COLO829 (cell line): Measurements from ENCODE around the gene DPYSL5.

Source experiments
- DNase-seq: peaks from one replicate; pipeline ENCODE4 v3.0.0; 2012; ENCODE audit warnings: low spot score

Gene DPYSL5

DNA sequence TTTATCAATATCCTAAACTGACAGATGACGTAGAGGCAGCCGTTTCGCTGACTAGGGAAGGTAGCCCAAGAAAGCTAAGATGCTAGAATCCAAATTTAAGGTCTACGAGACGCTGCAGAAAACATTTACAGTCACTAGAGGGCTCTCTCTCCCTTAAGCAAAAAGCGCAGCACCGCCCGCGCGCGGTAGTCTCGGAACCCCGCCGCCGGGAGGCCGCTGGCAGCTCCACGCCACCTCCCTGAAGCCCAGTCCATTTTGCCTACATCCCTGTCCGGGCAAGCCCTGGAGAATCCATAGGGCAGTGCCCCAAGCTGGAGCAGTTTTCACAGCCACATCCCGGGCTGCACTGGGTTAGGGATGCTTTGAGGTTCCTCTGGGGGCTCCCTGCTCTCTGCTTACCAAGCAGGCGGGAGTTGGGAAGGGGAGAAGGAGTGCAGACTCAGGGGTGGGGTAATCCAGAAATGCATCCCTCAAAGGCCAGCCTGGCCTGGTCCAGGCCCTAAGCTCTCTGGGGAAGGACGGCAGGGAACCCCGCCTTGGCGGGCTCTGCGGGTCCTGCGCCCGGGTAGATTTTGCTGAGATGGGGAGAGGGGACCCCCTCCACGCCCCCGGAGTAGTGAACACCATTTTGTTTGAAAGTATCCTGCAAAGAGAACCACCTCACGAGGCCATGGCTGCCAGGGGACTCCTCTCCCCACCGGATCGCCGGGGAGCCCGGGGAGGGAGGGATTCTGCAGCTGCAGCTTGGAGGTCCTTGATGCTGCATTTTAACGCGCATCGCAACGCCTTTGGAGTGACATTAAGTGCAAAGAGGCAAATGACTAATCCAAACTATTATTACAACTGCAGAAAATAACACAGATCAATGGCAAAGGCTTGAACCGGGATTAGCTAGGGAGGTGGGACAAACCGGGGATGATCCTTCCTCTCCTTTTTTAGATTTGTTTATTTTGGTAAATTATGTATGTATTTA is 1.3 kb upstream of the DPYSL5 start:
- DNase-seq, result peak; percentile 74

DNA sequence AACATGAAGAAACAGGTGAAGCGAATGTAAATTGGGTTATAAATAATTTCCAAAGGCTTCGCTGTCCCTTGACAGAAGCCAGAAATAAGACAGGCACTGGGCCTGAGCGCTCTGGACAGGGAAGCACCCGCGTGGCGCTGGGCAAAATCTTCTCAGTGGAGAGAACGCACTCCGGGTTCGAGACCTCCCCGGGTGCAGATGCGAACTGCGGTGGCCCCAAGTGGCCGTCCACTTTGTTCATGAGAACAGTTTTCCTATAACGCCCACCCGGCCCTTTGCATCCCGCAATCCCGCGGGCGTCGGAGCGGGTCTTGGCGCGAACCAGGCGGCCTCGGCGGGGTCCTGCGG is 651 bp upstream of the DPYSL5 start:
- DNase-seq, result no peak

DNA sequence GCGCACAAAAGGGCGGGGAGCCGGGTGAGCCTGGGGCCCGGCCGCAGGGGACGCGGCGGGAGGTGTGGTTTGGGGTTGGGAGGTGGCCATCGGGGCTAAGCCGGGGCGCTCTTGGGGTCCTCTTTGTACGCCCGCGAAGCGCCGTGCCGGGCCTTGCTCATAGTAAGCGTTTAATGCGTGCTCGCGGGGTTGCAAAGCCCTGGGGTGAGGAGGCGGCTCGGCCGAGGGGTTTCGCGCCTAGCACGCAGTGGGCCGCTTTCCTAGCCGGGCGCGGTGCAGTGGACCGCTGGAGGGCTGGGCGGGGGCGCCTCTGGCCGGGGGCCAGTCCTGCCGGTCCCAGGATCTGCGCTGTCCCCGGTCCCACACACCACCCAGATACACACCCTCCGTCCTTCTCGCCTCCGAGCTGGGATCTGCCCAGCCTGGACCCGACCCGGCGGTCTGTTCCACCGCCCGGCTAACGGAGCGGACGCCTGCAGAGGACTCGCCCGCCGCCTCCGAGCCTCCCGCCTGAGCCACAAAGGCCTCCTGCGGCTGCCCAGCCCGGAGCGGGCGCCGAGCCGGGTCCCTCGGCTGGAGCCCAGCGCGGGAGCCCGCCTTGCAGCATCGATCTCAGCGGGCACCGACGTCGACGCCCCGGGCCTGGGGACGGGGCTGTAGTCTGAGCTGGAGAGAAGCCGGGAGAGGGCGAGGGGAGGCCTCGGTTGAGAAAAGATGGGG is 564 bp downstream of the DPYSL5 start:
- DNase-seq, result no peak

DNA sequence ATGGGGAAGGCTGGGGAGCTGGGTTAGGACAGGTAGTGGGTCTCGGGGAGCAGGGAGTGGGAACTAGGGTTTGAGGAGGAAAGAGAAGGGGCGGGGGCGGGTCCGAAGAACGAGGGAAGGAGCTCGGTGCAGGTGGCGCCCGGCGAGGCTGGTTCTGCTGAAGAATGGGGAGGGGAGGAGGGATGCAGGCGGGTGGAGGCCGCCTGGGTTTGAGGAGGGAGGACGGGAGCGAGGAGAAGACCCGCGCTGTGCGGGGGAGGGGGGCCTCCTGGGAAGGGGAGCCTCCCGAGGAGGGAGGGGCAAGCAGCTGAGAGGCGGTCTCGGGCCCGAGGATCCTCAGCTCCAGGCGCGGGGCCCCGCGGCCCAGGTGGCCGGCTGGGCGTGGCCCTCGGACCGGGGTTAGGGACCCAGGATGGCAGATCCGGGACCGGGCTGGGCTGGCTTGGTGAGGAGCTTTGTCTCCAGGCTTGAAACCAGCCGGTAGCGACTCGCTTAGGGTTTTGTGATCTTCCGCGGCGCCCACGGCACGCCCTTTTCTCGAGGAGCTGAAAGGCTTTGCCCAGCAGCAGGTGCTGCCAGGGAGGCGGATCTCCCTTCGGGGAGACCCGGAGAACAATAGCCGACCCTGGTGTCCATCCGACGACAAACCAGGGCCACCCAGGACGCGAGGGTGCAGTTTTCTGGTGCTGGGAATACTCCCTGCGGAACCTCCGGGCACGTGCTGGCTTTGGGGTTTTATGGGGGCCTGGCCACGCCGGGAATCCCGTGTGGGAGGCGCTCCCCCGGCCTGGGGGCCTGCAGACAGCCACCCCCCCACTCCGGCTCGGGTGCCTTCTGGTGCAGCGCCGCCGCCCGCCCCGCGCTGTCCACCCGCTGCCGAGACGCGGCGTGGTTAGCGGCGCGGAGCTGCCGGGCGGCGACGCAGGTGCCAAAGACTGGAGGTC is 1.4 kb downstream of the DPYSL5 start:
- DNase-seq, result no peak

DNA sequence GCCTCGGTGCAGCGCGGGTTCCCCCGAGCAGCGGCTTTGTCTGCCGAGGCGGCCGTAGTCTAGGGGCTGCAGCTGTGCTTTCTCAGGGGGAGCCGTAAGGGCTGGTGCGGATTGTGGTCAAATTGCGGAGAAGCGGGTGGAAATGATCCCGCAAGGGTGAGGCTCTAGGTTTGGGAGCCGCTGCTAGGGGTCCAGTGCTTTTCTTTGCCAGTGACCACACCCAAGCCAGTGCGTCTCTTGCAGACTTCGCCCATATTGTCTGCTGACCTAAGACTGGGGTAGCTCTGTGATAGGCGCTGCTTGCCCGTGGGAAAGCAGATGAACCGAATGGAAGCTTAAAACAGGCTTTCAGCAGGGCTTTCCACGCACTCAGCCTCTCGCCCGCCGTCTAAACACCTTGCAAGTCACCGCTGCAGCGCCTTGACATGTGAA is 2.1 kb downstream of the DPYSL5 start:
- no peak for DNase-seq

DNA sequence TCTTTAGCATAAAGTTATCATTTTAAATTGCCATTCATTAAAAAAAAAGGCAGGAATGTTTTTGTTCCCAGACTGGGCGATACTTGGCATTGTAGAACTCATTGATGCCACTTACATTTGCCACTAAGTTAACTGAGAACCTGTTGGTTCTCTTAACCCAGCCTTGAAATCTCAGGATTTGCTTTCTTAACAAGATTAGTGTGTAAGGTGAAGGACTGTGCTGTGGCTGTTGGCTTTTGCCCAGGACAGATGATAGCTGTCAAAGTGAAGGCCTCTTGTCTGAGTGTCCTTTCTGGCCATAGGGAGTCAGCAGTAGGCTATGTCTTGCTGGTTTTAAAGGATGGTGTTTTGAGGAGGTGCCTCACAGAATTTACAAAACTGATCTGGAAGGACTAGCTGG is 2.6 kb downstream of the DPYSL5 start:
- no peak for DNase-seq

DNA sequence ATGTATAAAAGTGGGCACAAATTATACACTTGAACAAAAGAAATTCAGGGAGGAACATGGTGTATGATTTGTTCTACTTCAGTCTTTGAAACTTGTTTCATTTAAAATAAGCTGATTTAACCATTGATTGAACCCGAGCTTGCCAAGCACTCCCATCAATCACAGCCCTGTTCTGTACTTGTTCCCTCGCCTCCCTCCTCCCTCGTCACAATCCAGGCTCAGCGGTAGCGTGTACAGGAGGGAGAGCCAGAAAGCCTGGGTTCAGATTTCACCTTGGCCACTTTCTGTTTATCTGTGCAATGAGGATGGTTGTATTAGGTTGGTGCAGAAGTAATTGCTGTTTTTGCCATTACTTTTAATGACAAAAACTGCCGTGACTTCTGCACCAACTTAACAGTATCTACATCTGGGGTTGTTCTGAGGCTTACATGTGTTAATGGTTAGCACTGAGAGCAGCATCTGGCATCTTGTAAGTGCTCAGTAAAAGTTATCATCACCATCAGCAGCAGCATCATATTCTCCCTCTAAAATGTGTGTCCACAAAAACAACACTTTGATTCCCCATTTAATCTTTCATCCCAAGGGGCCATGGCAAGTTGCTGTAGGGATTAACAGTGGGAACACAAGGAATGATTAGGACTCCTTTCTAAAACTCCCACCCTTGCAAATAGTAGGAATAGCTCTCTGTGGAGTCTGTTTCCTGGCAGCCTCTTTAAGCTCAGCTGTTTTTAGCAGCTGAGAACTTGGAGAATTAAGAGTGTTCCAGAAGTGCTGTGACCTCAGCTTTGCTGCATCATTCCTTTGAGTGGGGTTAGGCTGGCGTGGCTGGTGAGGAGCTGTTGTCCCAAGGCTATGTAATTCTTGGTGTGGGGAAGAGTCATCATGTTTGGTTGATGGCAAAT is 4.7 kb downstream of the DPYSL5 start:
- no peak for DNase-seq

DNA sequence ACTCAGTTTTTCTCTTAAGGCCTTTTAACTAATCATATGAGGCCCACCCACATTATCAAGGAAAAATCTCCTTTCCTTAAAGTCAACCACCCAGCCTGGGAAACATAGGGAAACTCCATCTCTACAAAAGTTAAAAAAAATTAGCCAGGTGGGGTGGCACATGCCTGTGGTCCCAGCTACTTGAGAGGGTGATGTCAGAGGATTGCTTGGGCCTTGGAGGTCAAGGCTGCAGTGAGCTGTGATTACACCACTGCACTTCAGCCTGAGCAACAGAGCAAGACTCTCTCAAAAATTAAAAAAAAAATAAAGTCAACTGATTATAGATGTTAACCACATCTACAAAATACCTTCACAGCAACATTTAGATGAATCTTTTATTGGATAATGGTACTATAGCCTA is 5.8 kb downstream of the DPYSL5 start:
- DNase-seq, result no peak

DNA sequence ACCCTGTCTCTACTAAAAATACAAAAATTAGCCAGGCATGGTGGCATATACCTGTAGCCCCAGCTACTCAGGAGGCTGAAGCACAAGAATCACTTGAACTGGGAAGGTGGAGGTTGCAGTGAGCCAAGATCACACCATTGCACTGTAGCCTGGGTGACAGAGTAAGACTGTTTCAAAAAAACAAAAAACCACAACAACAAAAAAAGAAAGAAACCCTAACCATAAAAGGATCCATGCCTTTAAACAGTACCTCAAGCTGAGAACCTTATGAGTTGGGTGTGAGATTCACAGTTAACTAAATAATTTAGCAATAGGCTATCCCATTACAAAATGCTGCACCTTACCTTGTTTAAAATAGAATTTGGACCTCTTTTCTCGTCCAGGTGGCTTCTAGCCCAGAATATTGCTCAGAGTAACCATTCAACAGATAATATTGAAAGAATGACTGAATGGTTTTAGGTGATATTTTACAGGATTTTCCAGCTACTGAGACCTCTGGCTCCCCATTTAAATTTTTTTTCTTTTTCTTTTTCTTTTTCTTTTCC is 6.4 kb downstream of the DPYSL5 start:
- no peak for DNase-seq

DNA sequence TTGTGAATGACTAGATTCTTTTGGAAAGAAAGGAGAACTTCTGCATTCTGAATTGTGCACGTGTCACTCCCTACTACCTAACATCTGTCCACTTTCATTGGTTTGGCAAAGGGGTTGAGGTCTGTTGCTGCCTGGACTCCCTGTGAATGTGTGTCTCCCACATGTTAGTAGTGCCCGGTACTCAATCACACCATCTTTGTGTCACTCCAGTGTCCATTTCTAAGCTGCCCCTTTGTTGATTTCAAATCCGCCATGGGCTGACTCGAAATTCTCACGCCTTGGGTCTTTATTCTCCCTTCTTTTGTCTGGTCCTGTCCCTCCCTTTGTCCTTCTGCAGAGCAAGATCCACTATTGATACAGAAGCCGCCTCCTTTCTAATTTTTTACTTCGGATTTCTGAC is 7.5 kb downstream of the DPYSL5 start:
- DNase-seq, result no peak

DNA sequence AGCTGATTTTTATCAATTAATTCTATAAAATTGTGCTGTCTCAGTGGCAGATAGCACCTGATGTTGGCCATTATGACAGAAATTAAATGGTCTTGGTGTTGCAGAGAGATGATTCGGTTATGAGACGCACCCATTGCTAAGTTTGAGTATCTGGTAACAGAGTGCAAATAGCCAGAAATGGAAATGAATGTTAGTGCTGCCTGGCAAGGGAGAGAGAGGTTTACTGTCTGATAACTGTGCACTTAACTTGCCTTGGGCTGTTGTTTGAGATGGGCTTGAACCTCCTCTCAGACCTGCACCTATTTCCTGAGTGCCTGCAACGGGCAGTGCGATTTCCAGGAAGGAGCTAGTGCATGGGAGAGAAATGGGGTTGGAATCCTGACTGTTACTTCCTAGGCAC is 11.7 kb downstream of the DPYSL5 start:
- no peak for DNase-seq

DNA sequence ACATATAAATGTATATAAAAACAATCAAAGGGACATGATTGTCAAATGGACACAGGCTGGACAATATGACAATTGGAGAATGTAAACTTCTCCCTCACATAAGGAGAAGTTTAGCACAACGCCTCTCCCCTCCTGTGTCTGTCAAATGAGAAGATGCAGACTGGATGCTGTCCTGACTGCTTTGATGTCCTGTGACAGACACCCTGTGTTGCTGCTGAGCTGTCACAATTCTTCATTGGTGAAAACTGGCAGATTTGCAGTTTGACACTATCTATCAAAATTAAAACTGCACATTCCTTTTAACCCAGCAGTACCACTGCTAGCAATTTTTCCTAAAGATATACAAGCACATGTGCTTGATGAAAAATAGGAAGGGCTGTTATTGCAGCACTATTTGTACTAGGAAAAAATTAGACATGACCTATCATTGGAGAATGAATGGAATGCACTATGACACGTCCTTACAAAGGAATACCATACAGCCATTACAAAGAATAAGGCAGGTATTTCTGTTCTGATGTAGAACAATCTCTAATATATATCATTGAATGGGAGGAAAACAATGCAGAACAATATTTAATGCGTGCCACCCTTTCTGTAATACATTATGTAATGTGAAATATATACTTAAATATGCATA is 12.4 kb downstream of the DPYSL5 start:
- no peak for DNase-seq

DNA sequence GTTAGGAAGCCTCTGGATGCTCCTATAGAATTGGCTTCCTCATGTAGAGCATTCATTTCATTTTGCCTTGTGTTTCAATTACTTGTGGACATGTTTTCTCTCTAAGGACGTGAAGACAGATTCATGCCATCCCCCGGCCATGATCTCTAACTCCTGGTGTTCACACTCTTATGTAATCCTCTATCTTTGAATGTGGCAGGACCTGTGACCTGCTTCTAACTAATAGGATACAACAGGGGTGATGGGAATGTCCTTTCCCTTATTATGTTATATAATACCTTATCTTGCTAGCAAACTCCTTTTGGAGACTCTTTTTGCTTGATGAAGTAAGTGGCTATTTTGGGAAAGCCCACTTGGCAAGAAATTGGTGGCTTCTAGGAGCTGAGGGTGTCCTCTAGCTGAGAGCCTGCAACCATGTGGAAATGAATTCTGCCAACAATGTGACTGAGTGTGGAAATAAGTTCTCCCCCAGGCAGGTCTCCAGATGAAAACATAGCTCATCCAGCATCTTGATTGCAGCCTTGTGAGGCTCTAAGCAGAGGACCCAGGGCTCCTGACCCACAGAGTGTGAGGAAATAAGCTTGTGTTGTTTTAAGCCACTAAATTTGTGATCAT is 13.8 kb downstream of the DPYSL5 start:
- no peak for DNase-seq

DNA sequence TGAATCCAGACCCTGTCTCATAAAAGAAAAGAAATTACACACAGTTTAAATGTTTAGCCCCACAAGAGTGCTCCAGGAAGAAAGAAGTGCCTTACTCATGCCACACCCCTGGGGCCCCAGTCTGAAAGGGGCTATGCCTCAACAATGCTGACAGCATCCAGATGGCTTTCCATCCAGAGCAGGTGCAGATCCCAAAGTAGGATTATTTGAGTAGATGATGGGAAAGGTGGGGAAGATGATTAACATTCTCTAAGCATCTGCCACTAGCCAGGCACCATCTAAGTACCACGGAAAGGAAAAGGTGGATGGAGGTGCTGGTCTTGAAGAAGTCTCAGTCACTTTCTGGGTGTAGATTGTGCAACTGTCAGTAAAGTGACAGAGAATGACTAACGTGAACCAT is 16.3 kb downstream of the DPYSL5 start:
- DNase-seq, result no peak

DNA sequence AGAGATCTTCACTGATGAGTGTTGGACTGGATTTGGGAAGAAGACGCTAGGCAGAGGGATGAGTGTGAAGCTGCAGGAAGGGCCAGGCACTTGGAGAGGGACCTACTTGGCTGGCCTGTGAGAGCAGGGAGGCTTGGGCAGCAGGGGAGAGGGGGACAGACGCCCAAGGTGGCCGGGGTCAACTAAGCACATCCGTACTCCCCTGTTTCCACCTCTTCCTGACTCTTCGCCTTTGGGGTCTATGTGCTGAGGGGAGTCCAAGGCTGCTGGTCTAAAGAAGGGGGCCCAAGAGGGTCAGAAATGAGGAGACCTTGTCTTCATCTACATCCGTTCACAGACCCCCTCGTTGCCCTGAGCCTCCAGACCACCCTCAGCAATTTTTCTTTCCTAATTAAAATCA is 16.7 kb downstream of the DPYSL5 start:
- no peak for DNase-seq

DNA sequence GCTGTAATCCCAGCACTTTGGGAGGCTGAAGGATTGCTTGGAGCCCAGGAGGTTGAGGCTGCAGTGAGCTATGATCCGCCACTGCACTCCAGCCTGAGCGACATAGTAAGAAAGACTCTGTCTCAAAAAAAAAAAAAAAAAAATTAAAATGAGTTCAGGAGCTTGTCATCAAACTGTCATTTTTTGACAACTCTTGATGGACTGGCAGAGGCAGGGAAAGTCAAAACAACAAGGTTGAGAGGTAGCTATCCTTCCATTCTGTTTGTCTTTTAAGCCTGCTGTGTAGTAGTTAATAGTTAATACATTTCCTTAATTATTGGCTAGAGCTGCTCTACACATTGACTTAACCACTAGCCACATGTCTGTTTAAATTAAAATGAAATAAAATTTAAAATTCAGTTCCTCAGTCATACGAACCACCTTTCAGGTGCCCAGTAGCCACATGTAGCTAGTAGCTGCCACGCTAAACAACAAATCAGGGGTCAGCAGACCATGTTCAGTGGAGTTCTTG is 22.7 kb downstream of the DPYSL5 start:
- DNase-seq, result no peak

DNA sequence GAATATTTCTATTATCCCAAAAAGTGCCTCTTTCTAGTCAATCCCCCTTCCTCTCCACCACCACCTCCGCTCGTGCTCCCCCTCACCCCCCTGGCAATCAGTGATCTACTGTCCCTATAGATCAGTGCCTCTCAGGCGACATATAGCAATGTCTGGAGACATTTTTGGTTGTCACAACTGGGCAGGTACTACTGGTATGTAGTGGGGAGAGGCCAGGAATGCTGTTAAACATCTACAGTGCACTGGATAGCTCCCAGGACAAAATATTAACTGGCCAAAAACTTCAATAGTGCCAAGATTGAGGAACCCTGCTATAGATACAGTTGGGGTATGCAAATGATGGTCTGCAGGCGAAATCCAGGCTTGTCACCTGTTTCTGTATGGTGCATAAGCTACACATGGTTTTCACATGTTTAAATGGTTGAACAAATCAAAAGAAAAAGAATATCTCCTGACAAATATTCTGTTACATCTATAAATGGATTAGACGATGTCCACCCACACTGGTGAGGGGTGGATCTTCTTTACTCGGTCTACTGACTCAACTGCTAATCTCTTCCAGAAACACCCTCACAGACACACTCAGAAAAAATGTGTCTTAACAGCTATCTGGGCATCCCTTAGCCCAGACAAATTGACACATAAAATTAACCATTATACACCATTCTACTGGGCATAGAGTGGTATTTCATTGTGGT is 25.5 kb downstream of the DPYSL5 start:
- no peak for DNase-seq

DNA sequence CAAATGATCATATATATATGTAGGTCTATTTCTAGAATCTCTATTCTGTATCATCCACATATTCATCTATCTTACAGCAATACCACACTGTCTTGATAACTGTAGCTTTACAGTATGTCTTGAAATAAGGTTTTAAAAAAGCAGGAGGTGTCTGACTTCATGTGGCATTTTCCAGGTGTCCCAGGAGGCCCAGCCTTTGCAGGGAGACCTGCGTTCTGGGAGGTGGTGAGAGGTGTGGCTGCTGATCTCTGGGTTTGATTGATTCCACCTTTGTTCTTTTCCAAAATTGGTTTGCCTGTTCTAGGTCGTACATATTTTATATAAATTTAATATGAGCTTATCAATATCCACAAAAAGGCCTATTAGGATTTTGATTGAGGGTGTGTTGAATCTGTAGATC is 26.6 kb downstream of the DPYSL5 start:
- DNase-seq, result no peak

DNA sequence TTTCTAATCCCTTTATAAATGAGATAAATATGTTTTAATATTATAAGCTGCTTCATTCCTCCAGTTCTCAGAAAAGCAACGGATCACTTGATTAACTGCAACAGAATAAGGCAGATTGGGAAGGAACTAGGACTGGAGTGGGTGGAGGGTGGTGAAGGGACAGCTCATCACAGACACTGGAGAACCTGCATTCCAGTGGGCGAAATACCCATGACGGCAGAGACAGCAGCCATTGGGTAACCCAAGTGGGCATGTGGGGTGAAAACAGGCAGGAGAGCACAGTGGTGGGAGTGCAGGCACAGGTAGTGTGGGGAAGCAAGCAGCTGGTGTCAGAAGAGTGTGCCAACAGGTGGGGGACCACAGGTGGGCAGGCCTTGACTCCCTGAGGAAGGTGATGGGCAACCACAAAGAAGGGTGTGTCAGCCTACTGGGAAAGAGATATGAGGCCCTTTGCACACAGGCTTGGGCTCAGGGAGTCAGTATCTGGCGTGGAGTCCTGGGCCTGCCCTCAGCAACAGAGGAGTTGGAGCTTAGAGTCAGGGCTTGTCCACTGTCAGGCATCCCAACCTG is 27.2 kb downstream of the DPYSL5 start:
- DNase-seq, result no peak
